ENCODE data around the gene FAM149B1.

DNA sequence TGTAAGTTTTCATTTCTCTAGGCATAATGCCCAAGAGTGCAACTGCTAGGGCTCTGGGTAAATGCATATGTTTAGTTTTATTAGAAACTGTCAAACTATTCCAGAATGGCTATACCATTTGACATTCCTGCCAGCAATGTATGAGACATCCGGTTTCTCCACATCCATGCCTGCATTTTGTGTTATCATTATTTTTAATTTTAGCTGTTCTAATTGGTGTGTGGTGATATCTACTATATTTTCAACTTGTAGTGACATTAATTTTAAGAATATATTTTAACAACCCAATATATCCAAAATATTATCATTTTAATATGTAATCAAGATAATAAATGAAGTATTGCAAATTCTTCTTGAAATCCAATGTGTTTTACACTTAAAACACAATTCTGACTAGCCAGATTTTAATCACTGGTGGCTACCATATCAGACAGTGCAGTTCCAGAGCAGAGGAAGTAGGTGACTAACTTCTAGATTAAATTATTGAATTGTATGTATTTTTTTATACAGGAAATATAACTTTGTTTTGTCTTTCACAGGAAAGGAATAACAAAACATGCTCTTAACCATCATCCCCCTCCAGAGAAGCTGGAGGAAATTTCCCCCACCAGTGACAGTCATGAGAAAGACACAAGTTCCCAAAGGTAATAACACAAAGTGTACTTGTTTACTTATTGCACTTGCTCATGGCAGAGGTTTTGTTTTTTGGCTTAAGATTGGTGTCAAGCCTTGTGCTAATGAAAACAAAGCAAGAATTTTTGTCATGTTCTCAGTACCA lies 6.4 kb downstream of the FAM149B1 start:
- TF ChIP-seq RAD21 (CRISPR knock-in tag; IDR thresholded peaks at IDR 0.05) (no peak), ZNF3 (CRISPR knock-in tag; IDR thresholded peaks at IDR 0.05) (no peak), FOSL2 (CRISPR knock-in tag; IDR thresholded peaks at IDR 0.05) (no peak), ZNF577 (CRISPR knock-in tag; IDR thresholded peaks at IDR 0.05; ENCODE audit: borderline replicate concordance, low read depth) (no peak)
- TF ChIP-seq, protein P1, sequence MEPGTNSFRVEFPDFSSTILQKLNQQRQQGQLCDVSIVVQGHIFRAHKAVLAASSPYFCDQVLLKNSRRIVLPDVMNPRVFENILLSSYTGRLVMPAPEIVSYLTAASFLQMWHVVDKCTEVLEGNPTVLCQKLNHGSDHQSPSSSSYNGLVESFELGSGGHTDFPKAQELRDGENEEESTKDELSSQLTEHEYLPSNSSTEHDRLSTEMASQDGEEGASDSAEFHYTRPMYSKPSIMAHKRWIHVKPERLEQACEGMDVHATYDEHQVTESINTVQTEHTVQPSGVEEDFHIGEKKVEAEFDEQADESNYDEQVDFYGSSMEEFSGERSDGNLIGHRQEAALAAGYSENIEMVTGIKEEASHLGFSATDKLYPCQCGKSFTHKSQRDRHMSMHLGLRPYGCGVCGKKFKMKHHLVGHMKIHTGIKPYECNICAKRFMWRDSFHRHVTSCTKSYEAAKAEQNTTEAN (CRISPR knock-in tag; conservative IDR thresholded peaks at IDR 0.05): no peak

Measured in HepG2 (cell line).